ENCODE measurements around the gene FNDC11.

GRCh38 chr20:63568986-63569949 lies 15.3 kb downstream of the FNDC11 start:
- no peak for TF ChIP-seq TAF1 (IDR thresholded peaks at IDR 0.05; ENCODE audit: borderline replicate concordance, insufficient read depth, low read length)
- TF ChIP-seq POLR2AphosphoS5 (IDR thresholded peaks at IDR 0.05; ENCODE audit: low read depth, low read length): no peak
- no peak for TF ChIP-seq REST (IDR thresholded peaks at IDR 0.05; ENCODE audit: insufficient read depth in 1 of 2, low read depth in 2 of 2, low read length in 2 of 2)
- no peak for TF ChIP-seq FOXP2 (optimal IDR thresholded peaks at IDR 0.05; ENCODE audit: borderline replicate concordance, extremely low read depth, extremely low read length, insufficient read depth)
- no peak for TF ChIP-seq SIN3A (IDR thresholded peaks at IDR 0.05; ENCODE audit: borderline replicate concordance, insufficient read depth, low read length)

All from PFSK-1 (cell line).